GM10847 (cell line): ENCODE measurements around the gene CHST15.

Source experiments
- POLR2A ChIP-seq: IDR thresholded peaks from 2 replicates; pipeline ENCODE4 v1.6.1; 2011; ENCODE audit not compliant: insufficient read length; ENCODE audit errors: extremely low read depth

Gene CHST15

DNA sequence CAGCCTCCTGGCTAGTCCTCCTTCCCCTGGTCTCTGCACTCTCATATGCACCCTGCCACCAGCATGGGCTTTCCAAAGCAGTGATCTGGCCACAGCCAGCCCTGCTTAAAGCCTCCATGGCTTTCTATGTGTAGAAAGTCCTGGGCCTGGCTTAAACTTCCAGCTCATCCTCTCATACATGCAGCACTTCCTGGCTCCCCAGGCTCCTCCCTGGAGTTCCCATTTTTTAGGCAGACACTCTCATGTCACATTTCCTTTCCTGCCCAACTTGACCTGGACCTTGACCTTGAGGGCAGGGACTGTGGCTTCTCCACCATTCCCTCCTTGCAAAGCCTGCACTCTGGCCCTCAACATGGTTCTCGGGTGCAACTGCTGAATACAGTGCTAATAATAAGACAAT, 79.5 kb downstream of the CHST15 start:
- TF ChIP-seq POLR2A, result no peak

DNA sequence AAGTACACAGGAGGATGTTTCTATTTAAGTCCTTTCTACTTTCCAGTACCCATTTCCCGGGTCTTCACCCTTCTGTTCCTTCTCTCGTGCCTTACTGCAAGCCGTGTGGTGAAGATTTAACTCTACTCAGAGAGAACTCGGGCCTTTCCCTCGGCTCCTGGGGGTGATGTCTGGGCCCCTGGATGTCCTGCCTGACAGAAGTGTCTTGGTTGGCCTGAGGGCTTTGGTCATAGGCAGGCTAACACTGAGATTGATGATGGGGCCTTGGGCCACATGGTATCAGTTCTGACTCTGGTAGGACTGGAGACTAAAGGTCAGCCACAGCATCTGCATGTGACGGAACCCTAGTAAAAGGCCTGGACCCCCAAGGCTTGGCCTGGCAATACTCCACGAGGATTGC, 80.4 kb downstream of the CHST15 start:
- no peak for TF ChIP-seq POLR2A

DNA sequence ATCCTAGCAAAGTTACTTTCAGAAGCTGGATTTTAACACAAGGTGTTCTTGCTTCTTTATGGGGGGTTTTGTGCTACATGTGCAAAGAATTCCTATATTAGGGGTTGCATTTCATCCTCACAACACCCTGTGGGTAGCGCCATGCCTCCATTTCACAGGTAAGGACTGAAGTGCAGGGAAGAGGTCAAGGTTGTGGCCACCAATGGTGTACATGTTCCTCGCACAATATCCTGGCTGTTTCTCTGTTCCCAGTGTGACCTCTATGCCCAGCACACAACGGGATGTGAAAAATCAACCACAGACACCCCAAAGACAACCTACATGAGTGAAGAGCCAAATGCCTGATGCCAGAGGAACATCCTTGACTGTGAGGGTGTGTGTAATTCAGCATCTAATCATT, 80.8 kb downstream of the CHST15 start:
- TF ChIP-seq POLR2A, result no peak

DNA sequence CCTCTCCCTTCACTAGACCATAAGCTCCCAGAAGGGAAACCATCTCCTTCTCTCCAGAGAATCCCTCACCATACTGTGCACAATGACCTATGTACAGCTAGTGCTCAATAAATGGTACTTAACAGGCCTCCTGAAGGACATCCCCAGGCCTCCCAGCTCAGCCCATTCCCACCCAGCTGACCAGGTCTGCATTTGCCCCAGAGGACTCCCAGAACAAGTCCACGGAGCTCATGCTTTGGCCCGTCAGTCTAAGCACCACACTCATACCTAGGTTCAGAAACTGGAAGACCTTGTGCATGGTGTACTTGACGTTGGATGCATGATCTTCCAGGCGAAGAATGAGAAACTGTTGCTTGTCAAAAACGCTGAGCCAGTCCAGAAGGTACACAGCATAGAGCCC, 81.3 kb downstream of the CHST15 start:
- no peak for TF ChIP-seq POLR2A

DNA sequence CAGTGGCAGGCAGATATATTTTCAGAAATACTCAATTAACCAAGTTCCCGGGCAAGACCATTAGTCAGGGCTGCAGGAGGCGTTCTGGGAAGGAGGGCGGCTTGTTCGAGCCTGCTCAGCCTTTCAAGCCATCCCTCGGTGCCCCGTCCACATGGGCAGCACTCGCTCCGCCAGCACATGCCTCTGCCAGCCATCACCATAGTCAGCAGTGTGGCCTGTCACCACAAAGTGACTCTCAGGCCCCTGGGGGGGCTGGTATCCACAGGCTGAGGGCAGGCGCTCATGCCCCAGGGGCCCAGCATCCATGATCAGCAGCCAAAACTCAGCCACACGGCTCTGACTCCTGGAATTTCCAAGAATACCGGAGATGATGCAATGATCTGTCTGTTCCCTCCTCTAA, 81.9 kb downstream of the CHST15 start:
- TF ChIP-seq POLR2A, result no peak

DNA sequence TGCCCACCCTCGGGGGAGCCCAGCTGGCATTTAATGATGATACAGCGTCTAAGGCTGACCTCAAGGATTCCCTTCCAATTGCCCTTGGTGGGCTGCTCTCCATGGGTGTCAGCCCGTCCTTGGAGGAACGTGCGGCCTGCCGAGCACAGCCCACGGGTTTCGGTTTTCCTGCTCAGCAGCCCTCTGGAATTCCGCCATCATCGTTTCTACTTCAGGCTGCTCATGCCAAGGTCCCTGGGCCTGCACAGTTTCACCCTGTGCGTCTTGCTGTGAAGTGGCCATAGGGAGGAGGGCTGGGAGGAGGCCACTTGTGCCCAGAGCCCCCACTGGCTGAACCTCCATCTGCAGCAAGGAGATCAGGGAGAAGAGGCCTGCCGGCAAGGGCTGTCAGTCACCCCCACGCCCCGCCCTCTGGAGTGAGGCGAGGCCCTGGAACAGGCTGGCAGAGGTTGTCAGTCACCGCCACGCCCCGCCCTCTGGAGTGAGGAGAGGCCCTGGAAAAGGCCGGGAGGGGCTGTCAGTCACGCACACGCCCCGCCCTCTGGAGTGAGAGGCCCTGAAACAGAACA, 82.8 kb downstream of the CHST15 start:
- TF ChIP-seq POLR2A, result no peak

DNA sequence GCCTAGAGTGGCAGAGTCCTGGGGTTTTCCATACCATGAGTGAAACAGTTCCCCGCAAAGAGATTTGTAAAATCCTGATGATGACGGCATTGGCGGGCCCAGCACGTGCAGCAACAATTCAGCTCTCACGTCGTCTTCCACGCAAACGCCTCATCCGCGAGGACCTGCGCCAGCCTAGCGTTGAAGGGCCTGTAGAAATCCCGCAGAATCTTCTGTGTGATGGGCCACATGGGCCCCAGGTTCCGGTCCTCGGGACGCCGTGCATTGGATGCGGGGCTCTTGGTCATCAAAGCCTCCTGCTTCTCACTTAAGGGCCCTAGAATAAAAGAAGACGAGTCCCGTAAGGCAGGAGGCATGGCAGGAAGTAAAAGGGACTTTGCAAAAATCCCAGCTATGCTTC, 83.4 kb downstream of the CHST15 start:
- TF ChIP-seq POLR2A, result no peak

DNA sequence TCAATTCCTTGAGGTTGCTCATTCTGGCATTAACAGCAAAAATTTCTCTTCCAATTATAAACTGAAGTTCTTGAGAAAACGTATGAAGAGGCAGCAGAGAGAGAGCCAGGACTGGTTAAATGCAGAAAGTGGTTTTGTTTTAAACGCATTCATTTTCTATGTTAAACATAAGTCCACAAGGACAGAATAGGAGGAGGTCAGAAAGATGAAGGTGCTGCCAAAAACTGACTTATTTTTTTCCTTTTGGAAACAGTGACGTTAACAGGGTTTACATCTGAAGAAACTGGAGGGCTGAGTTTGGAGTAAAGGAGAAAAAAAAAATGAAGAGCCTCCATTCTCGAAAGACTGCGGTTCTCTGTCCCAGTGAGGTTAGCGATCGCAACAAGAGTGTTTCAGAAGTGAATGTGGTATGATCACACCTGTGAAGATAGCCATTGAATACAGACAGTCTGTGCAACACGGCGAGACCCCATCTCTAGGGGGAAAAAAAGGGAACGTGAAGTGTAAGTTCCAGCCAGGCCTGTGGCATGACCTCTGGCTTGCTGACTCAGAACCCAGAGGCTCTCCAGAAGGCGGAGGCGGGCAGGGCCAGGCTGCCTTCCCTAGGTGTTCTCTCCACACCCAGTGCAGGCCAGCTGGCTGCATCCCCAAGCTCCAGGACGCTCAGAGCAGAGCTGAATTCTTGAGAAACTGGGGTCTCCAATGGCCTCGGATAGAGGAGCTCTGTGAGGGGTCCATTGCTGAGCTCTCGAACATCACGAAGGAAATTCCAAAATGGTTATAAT, 84.0 kb downstream of the CHST15 start:
- no peak for TF ChIP-seq POLR2A

DNA sequence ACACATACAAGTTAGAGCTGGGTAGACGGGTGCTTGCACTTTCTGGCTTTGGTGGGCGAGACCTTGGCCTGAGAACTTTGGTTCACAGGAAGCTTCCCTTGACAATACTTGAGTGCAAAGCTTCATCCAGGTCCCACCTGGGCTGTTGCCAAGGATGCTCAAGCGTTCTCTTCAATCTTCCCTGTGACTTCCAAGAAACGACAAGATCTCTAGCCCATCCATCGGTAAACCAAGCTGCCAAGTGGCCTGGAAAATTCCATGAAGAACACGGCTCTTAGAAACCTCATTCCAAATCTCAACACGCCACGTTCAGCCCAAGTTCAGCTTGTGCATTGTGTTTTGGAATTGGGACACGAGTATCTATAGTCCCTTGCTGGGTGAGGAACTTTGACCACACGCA, 84.7 kb downstream of the CHST15 start:
- no peak for TF ChIP-seq POLR2A

DNA sequence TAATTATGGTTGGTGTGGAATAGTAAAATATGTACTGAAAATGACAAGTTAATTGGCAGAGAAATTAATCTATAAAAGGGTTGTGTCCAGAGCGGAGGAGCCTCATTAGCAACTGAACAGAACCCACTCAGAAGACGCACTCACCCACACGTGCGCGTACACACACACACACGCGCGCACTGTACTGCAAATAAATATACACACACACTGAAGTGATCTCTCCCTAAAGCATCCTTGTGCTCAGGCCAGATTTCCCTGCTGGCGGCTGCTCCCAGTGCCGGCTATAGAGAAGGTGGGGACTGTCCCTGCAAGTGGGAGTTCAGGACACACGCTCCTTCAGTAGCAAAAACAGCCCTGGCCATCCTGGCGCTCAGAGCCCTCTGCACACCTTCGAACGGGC, 85.2 kb downstream of the CHST15 start:
- TF ChIP-seq POLR2A, result no peak

DNA sequence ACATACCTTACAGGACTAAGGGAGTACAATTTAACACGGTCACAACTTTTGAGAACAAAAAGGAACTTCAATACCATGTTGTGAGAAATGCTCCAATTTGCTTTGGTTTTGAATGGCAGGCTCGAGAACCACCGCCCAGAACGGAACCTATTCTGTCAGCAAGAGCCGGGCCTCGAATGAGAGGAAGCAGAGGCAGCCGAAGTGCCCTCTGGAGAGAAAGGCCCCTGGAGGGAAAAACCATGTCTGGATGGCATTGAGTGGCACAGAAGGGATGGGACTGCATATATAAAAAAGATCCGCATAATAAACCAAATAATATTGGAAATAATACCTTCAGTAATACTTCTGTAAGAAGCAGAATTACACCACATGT, 85.6 kb downstream of the CHST15 start:
- TF ChIP-seq POLR2A, result no peak

DNA sequence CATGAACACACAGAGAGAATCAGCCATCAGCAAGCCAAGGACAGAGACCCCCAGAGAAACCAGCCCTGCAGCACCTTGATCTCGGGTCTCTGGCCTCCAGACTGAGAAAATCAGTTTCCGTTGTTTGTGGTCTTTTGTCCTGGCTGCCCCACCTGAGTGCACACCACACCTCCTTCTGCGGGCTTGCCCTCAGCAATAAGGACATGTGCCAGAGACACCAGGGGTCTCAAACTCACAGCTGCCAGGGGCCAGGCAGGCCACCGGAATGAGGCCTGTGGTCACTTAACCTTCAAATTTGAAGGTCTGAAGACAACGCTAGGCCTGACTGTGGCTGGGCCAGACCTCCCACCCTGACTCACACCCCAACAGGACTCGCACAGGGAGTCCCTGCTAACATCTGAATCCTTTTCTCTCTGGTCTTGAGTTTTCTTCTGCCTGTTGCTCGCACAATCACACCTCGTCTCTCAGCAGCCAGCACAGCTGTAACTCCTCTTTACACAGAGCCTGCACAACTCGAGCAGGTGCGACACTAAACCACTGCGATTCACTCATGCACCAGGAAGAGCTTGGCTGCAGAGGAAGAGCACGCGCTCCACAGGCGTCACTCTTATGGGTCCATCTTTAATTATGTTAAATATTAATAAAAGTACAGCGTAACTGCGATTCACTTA, 86.2 kb downstream of the CHST15 start:
- no peak for TF ChIP-seq POLR2A

DNA sequence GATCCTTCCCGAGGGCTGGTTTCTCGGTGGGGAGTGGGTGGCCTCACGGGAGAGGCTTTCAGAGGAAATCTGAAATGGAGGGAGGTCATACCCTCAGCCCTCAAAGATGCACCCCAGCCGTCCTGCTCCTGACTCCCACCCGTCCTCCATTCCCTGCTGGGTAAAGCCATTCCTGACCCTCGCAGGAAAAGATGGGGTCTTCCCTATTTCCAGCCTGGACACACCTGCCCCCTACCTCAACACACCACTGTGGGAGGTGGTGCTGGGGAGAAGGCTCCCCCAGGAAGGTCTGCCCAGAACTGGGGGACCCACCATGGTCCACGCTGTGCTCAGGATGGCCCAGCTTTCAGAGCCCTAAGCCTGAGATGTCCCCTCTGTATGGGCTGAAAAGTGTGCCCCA, 86.9 kb downstream of the CHST15 start:
- no peak for TF ChIP-seq POLR2A

DNA sequence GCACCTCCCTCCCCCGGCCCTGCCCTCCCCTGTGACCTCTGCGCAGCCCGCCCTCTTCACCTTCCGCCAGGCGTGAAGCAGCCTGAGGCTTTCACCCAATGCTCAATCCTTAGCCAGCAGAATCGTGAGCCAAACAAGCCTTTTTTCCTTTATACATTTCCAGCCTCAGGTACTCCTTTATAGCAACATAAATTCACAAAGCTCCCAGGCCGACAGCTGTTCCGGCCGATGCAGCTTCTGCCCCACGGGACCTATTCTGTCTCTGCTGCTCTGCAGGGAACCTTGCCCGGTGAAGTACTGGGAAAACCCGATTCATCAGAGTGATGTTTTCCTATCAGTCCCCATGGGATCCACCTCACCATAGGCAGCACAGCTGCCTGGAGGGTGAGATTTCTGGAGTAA, 87.4 kb downstream of the CHST15 start:
- TF ChIP-seq POLR2A, result no peak

DNA sequence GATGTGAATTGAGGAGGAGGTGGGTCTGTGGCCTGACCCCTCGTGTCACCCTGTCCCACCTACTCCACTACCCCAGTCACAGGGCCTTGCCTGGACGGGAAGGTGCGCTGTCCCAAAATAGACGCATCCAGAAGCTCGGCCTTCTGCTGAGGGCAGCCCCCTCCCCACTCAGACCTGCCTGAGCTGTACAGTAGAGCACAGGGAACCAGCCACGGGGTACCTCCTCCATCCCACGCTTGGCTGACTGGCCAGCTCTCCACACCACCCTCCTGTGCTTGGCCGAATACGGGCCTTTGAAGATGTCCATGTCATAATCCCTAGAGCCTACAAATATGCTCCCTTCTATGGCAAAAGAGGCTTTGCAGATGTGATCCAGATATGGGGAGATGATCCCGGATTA, 88.3 kb downstream of the CHST15 start:
- no peak for TF ChIP-seq POLR2A

DNA sequence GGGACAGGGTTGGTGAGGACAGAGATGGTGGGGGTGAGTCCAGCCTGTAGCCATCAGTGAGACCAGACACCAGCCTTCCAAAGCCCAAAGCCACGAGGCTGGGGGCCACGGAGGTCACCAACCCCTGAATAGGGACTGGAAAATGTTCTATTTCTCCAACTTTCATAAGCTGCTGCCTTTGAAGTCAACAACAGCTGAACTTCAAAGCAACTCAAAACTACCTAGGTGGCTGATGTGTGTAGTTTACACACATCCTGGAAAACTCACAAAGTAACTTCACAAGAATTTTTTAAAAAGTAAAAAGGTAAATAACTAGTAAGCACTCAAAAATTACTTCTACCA, 88.8 kb downstream of the CHST15 start:
- TF ChIP-seq POLR2A, result no peak
